Stimulated activated CD8-positive, alpha-beta memory T cell treated with anti-CD3 and anti-CD28 coated beads, Interleukin-15, amount 100 ng/mL, for 1 hour (primary cell): ENCODE measurements around the gene GLT1D1.

Experiments
- DNase-seq: peaks from one replicate; pipeline ENCODE4 v3.0.0-alpha.2; 2020; ENCODE audit warnings: low read depth

Gene GLT1D1

GRCh38 chr12:128916425-128916824 lies 63.1 kb downstream of the GLT1D1 start:
- no peak for DNase-seq

- DNase-seq = no peak
Observed at GRCh38 chr12:128918481-128919260, 65.4 kb downstream of the GLT1D1 start.

- DNase-seq = no peak
Observed at GRCh38 chr12:128920468-128920867, 67.2 kb downstream of the GLT1D1 start.

- DNase-seq = no peak
Observed at GRCh38 chr12:128928361-128928760, 75.1 kb downstream of the GLT1D1 start.

GRCh38 chr12:128929057-128929456 lies 75.8 kb downstream of the GLT1D1 start:
- DNase-seq = no peak

- DNase-seq = no peak
Observed at GRCh38 chr12:128930606-128931005, 77.3 kb downstream of the GLT1D1 start.

GRCh38 chr12:128932521-128932920 lies 79.2 kb downstream of the GLT1D1 start:
- DNase-seq = no peak

GRCh38 chr12:128933039-128933438 lies 79.8 kb downstream of the GLT1D1 start:
- no peak for DNase-seq

GRCh38 chr12:128933926-128934325 lies 80.6 kb downstream of the GLT1D1 start:
- DNase-seq = no peak

- no peak for DNase-seq
Observed at GRCh38 chr12:128938886-128939285, 85.6 kb downstream of the GLT1D1 start.

- DNase-seq = no peak
Observed at GRCh38 chr12:128940090-128940888, 87.0 kb downstream of the GLT1D1 start.

- no peak for DNase-seq
Observed at GRCh38 chr12:128940974-128941373, 87.7 kb downstream of the GLT1D1 start.

- DNase-seq = no peak
Observed at GRCh38 chr12:128942960-128943477, 89.7 kb downstream of the GLT1D1 start.

GRCh38 chr12:128944956-128945355 lies 91.7 kb downstream of the GLT1D1 start:
- DNase-seq = no peak

- DNase-seq = no peak
Observed at GRCh38 chr12:128947209-128947608, 93.9 kb downstream of the GLT1D1 start.

GRCh38 chr12:128949086-128949485 lies 95.8 kb downstream of the GLT1D1 start:
- no peak for DNase-seq

- no peak for DNase-seq
Observed at GRCh38 chr12:128951448-128951847, 98.2 kb downstream of the GLT1D1 start.

GRCh38 chr12:128956755-128957154 lies 103.5 kb downstream of the GLT1D1 start:
- no peak for DNase-seq

- no peak for DNase-seq
Observed at GRCh38 chr12:128959901-128960300, 106.6 kb downstream of the GLT1D1 start.

GRCh38 chr12:128961308-128961902 lies 108.1 kb downstream of the GLT1D1 start:
- DNase-seq = no peak

GRCh38 chr12:128961957-128962356 lies 108.7 kb downstream of the GLT1D1 start:
- no peak for DNase-seq

GRCh38 chr12:128966203-128966810 lies 113.0 kb downstream of the GLT1D1 start:
- DNase-seq = no peak
